Mucosa of gallbladder (tissue), 1 donor: Measurements from ENCODE around the gene PRKACB. TPM values are rescaled to one million over a fixed set of nuclear protein-coding genes. Genes with fewer than 3 reads are reported as not detected.

Experiments used
- DNase-seq: peaks from one replicate; pipeline ENCODE4 v3.0.0-alpha.2; 2020; ENCODE audit warnings: low spot score
- total RNA-seq: library from RNA; stranded (reverse); gene quantifications from one replicate; pipeline ENCODE4 v1.2.1, GENCODE V29; 2021
- donor health status: DM: no; HTN: no; CAD: no.

Gene PRKACB
- total RNA-seq, 1 donor from 2014 or later: 70.5 TPM

DNA sequence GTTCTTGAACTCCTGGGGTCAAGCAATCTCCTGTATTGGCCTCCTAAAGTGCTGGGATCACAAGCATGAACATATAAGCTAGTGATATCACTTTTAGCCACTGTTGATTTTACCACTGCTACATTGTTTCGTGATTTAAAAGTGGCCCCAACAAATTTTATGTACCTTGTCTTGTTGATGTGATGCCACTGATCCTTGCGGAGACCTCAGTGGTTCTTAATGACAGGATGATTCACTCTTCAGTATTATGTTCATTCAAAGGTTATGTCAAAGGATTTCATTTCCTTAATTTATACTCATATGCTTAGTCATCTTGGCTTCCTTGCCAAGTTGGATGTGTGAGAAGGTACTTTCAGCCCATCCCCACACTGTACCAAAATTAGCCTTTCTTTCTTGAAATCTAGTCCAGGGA, 12.1 kb downstream of the PRKACB start:
- DNase-seq: no peak

DNA sequence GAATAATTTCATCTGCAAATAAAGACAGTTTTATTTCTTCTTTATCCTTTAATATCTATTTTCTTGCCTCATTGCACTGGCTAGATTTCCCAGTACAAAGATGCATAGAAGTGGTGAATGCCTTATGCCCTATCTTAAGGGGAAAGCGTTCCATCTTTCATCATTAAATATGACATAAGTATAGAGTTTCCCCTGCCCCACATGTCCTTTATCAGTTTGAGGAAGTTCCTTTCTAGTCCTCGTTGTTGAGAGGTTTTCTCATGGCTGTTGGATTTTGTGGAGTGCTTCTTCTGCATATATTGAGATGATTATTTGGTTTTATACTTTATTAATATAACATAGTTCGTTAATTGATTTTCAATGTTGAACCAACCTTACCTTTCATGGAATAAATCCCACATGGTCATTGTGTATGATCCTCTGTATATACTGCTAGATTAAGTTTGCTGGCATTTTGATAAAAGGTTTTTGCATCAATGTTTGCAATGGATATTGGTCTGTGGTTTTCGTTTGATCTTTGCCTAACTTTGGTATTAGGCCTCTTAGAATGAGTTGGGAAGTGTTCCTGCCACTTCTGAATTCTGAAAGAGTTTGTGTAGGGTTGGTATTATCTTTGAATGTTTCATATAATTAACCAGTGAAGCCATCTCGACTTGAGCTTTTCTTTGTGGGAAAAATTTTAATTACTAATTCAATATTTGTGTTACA, 15.6 kb downstream of the PRKACB start:
- DNase-seq: no peak

DNA sequence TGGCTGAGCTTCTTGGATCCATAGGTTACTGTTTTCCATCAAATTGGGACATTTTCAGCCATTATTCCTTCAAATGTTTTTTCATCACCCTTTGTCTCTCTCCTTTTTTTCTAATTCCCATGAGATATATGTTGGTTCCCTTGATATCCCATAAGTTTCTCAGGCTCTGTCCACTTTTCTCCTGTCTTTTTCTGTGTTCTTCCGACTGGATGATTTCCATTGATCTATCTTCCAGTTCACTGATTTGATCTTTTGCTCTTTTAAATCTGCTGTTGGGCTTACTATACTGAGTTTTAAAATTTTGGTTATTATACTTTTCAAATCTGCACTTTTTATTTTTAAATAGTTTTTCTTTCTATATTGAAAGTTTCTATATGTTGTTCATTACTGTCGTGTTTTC, 18.2 kb downstream of the PRKACB start:
- no peak for DNase-seq

- no peak for DNase-seq
Observed at GRCh38 chr1:84163123-84163931, 19.3 kb downstream of the PRKACB start.

DNA sequence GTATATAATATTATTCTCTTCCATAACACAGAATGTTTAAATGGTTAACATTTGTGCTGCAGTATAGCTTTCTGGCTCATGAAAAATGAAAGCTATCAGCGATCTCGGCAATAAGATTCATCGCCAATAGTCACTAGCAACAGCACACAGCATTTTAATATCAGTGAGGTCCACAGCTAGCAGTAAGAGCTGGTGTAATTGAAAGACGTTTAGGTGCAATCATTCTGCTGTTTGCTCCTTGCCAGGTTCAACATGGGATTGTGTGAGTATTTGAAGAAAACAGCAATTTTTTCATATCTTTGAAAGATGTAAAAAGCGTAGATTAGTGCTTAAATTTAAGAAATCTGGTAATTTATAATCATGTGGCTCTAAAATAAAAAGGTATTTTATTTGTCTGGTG, 20.1 kb downstream of the PRKACB start:
- no peak for DNase-seq

- no peak for DNase-seq
Observed at GRCh38 chr1:84164567-84165021, 20.5 kb downstream of the PRKACB start.

- no peak for DNase-seq
Observed at GRCh38 chr1:84165601-84166000, 21.5 kb downstream of the PRKACB start.

- DNase-seq: no peak
Observed at GRCh38 chr1:84166797-84167196, 22.7 kb downstream of the PRKACB start.

- DNase-seq: no peak
Observed at GRCh38 chr1:84168783-84169182, 24.7 kb downstream of the PRKACB start.

DNA sequence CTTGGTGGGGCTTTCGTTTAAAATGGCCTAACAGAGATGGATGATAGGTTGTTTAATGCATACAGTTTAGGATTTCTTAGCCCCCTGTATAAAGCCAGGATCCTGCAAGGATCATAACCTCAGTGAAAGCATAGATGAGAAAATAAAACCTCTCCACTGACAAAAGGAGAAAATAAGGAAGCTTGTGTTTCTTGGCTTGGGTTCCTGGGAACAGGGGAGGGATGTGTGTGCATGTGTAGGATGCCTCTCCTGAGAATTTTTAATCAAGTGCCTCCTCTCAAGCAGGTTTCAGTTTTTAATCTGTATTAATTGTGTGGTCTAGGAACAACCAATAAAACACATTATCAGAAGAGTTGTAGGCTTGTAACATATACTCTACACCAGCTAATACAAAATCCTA, 26.1 kb downstream of the PRKACB start:
- DNase-seq: no peak

- DNase-seq: no peak
Observed at GRCh38 chr1:84171481-84171880, 27.4 kb downstream of the PRKACB start.

- DNase-seq: no peak
Observed at GRCh38 chr1:84174051-84174556, 30.0 kb downstream of the PRKACB start.

- no peak for DNase-seq
Observed at GRCh38 chr1:84181350-84182005, 37.4 kb downstream of the PRKACB start.

- no peak for DNase-seq
Observed at GRCh38 chr1:84190455-84190854, 46.4 kb downstream of the PRKACB start.

GRCh38 chr1:84192681-84193080, 48.6 kb downstream of the PRKACB start:
- no peak for DNase-seq

- no peak for DNase-seq
Observed at GRCh38 chr1:84198832-84199231, 54.8 kb downstream of the PRKACB start.

DNA sequence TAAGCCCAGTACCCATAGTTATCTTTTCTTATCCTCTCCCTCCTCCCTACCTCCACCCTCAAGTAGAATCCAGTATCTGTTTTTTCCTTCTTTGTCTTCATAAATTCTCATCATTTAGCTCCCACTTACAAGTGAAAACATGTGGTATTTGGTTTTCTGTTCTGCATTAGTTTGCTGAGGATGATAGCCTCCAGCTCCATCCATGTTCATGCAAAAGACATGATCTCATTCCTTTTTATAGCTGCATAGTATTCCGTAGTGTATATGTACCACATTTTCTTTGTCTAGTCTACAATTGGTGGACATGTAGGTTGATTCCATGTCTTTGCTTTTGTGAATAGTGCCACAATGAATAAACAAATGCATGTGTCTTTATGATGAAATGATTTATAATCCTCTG, 55.2 kb downstream of the PRKACB start:
- DNase-seq: no peak

- DNase-seq: no peak
Observed at GRCh38 chr1:84202126-84202525, 58.1 kb downstream of the PRKACB start.

DNA sequence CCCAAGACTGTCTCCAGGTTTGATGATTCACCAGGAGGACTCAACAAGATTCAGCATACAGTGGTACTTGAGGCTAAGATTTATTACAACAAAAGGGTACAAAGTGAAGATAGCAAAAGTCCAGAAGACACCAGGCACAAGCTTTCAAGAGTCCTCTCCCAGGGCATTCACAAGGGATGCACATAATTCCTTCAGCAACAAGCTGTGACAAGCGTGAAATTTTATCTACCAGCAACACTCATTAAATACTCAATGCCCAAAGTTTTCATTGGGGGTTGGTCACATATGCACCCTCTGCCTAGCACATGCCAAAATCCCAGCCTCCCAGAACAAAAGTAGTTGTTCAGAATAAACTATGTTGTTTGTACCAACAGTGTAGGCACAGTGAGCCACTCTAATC, 62.3 kb downstream of the PRKACB start:
- DNase-seq: no peak

- no peak for DNase-seq
Observed at GRCh38 chr1:84208935-84209334, 64.9 kb downstream of the PRKACB start.

- DNase-seq: no peak
Observed at GRCh38 chr1:84214115-84214956, 70.3 kb downstream of the PRKACB start.

DNA sequence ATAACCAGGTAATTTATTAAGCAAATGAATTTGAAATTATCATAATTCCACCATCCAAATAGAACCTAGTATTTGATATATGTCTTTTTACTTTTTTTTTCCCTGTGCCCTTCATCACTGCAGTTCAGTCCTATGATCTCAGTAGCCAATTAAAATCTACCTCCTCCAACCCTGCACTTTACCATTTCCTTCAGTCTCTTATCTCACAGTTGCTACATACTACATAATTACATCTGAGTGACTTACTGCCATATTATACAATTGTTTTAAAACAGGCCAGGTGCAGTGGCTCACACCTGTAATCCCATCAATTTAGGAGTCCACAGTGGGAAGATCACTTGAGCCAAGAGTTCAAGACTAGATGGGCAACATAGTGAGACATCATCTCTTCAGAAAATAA, 73.2 kb downstream of the PRKACB start:
- DNase-seq: no peak
